ENCODE results near the gene SAMD3.

DNA sequence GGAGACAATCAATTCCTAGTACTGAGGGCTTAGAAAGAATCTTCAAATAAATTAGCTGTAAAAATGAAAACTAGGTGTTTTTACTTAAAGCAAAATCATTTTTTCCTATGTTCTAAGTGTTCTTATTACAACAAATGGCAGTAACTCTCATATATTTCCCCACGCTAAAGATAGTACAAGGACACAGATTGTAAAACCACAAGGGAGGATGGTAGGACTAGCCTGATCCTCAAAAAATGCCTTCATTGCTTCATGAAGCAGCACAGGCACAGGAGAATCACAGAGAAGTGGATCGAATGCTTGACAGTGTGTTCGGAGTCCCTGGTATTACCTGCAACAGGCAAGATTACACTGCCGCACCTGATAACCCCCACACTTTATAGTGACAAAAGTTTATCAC is 58.5 kb downstream of the SAMD3 start:
- TF ChIP-seq KAT7 (CRISPR knock-in tag; IDR thresholded peaks at IDR 0.05; ENCODE audit: borderline replicate concordance) = no peak
- TF ChIP-seq MYC (CRISPR knock-in tag; IDR thresholded peaks at IDR 0.05; ENCODE audit: borderline replicate concordance) = no peak
- no peak for TF ChIP-seq FOSL2 (CRISPR knock-in tag; IDR thresholded peaks at IDR 0.05)
- TF ChIP-seq TEF (CRISPR knock-in tag; IDR thresholded peaks at IDR 0.05) = no peak
- TF ChIP-seq YY1 (IDR thresholded peaks at IDR 0.05; ENCODE audit: insufficient read depth, insufficient replicate concordance, low read depth, low read length) = no peak
